ENCODE measurements around the gene POLA1.
A peak's percentile ranks its signal among the peaks of the same experiment; 100 is the strongest.

The POLA1 gene

GRCh38 chrX:24982306-24982965 lies 288.7 kb downstream of the POLA1 start:
- Histone ChIP-seq H3K4me3 (ENCODE audit: low read depth, low read length) (peak overlapping the region; percentile 39), H3K9me3 (no peaks in the 10 kb centered on the region), H3K4me1 (peaks cover 4% of the 10 kb centered on the region), H3K27me3 (no peaks in the 10 kb centered on the region), H3K36me3 (no peaks in the 10 kb centered on the region)
- DNase-seq: no peak
- no peak for TF ChIP-seq CTCF (IDR thresholded peaks at IDR 0.05; ENCODE audit: low read depth, low read length)

GRCh38 chrX:24983931-24984330 lies 290.2 kb downstream of the POLA1 start:
- no peak for TF ChIP-seq CTCF (IDR thresholded peaks at IDR 0.05; ENCODE audit: low read depth, low read length)
- Histone ChIP-seq H3K27me3 (no peaks in the 10 kb centered on the region), H3K4me1 (peaks cover 4% of the 10 kb centered on the region)

GRCh38 chrX:24985120-24985519 lies 291.4 kb downstream of the POLA1 start:
- H3K4me1 ChIP-seq: peaks cover 4% of the 10 kb centered on the region
- no peak for DNase-seq
- no peaks in the 10 kb centered on the region for H3K27me3 ChIP-seq
- no peak overlapping the region for H3K4me3 ChIP-seq (ENCODE audit: low read depth, low read length)
- H3K36me3 ChIP-seq: no peaks in the 10 kb centered on the region
- TF ChIP-seq CTCF (IDR thresholded peaks at IDR 0.05; ENCODE audit: low read depth, low read length): no peak
- no peaks in the 10 kb centered on the region for H3K9me3 ChIP-seq

More at GRCh38 chrX:24983931-24984330, 290.2 kb downstream of the POLA1 start:
- Histone ChIP-seq H3K9me3 (no peaks in the 10 kb centered on the region), H3K4me3 (ENCODE audit: low read depth, low read length) (no peak overlapping the region), H3K36me3 (no peaks in the 10 kb centered on the region)
- no peak for DNase-seq

- no peak for DNase-seq
- Histone ChIP-seq H3K27me3 (no peaks in the 10 kb centered on the region), H3K4me1 (no peaks in the 10 kb centered on the region; the same call in 1 of the 2 replicates), H3K4me3 (ENCODE audit: low read depth, low read length) (no peak overlapping the region), H3K9me3 (no peaks in the 10 kb centered on the region), H3K36me3 (no peaks in the 10 kb centered on the region)
- TF ChIP-seq CTCF (IDR thresholded peaks at IDR 0.05; ENCODE audit: low read depth, low read length): no peak
Measured at GRCh38 chrX:24987731-24988130, 294.0 kb downstream of the POLA1 start.

- DNase-seq: no peak
- TF ChIP-seq CTCF (IDR thresholded peaks at IDR 0.05; ENCODE audit: low read depth, low read length): no peak
- H3K4me1 ChIP-seq: no peaks in the 10 kb centered on the region; the same call in 1 of the 2 replicates
- H3K4me3 ChIP-seq (ENCODE audit: low read depth, low read length): no peak overlapping the region
- H3K36me3 ChIP-seq: no peaks in the 10 kb centered on the region
- no peaks in the 10 kb centered on the region for H3K9me3 ChIP-seq
- H3K27me3 ChIP-seq: no peaks in the 10 kb centered on the region
Measured at GRCh38 chrX:24988314-24988713, 294.6 kb downstream of the POLA1 start.

GRCh38 chrX:24990535-24990934 lies 296.8 kb downstream of the POLA1 start:
- Histone ChIP-seq H3K27me3 (no peaks in the 10 kb centered on the region), H3K9me3 (no peaks in the 10 kb centered on the region), H3K36me3 (no peaks in the 10 kb centered on the region), H3K4me1 (no peaks in the 10 kb centered on the region; the same call in 1 of the 2 replicates), H3K4me3 (ENCODE audit: low read depth, low read length) (no peak overlapping the region)
- no peak for DNase-seq
- TF ChIP-seq CTCF (IDR thresholded peaks at IDR 0.05; ENCODE audit: low read depth, low read length): peak; percentile 2; the same call in 1 of the 2 replicates

All from BE2C (cell line).